HUDEP-2 (cell line): ENCODE data around the gene EML1.
A peak's percentile ranks its signal among the peaks of the same experiment; 100 is the strongest.

Source experiments
- DNase-seq, 76 experiments: peaks; one replicate each; lab custom pipeline; 2025; ENCODE audit not compliant: unreplicated experiment in 76 of 76; lab: John Stamatoyannopoulos, UW

EML1 gene

DNA sequence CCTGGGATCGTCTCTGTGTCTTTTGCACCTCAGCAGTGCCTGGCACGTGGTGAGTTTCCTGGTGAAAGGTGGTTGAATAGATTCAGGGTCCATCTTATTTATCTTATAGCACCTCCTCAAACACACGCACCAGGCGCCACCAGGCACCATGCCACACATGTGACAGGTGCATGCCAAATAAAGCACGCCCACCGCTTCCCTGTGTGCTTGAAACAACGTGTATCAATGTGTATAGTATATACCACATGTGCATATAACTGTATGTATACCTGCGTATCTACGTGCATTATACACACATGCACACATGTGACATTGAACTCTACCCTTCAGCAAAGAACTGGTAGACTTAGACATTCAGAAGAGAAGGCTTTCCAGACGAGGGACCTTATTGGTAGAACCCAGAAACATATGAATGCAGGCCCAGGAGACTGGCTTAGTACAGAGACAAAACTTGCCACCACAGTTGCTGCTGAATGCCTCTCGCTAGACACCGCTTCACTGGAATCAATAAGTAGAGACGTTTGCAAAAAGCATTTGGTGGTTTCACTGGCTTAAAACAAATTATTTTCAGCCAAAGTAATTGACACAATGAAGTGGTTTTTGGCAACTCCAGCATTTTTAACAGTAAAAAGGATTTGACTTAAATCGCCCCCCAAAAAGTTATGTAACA is 10.0 kb downstream of the EML1 start:
- no peak for DNase-seq

DNA sequence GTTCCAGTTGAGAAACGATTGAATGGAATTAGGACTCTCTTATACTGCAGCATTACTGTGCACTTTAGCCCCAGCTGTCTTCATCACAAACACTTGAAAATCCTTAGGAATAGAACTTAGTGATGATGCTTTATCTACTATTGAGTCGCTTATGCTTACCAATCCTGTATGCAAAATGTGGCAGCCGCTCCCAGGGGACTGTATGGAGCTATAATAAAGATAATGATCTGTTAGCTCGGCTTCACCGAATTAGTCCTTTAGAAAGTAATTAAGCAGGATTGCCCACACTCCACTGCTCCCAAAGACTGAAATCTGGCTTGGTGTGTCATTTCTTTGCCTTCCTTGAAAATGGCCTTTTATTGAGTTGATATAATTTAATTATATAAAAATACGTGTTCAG is 10.6 kb downstream of the EML1 start:
- DNase-seq, result no peak

DNA sequence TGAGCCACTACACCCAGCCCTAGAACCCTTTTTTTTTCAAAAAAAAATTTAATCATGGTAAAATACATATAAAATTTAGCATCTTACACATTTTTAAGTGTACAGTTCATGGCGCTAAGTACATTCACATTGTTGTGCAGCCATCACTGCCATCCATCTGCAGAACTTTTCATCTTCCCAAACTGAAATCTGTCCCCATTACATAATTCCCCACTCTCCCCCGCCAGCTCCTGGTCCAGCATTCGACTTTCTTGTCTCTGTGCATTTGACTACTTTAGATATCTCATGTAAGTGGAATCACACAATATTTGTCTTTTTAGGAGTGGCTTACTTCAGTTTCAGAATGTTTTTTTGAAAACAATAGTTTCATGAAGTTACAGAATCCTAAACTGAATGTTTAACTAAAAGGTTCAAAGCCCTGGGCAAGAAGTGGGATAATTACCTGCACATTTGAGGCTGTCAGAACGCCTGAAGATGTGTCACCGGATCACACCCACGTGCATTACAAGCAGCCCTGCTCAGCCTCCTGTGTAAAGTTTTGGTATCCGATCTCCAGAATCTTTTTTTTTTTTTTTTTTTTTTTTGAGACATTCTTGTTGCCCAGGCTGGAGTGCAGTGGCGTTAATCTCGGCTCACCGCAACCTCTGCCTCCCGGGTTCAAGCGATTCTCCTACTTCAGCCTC is 12.7 kb downstream of the EML1 start:
- no peak for DNase-seq

DNA sequence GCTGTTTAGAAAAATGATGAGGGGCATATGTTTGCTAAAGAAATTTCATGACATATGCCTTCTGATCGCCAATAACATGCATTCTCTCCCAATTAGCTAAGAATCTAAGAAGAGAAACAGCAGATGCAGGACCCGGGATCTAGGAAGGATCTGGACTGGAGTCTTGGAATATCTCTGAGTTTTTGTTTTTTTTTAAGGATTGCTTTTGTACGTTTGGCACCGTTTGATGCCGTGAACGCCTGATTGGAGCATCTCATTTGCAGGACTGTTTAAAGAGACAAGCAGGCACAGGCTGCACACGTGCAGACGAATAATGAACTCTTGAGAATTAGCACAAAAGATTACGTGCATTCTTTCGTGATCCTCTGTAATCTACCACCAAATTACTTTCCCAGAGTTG is 13.6 kb downstream of the EML1 start:
- DNase-seq, result no peak

DNA sequence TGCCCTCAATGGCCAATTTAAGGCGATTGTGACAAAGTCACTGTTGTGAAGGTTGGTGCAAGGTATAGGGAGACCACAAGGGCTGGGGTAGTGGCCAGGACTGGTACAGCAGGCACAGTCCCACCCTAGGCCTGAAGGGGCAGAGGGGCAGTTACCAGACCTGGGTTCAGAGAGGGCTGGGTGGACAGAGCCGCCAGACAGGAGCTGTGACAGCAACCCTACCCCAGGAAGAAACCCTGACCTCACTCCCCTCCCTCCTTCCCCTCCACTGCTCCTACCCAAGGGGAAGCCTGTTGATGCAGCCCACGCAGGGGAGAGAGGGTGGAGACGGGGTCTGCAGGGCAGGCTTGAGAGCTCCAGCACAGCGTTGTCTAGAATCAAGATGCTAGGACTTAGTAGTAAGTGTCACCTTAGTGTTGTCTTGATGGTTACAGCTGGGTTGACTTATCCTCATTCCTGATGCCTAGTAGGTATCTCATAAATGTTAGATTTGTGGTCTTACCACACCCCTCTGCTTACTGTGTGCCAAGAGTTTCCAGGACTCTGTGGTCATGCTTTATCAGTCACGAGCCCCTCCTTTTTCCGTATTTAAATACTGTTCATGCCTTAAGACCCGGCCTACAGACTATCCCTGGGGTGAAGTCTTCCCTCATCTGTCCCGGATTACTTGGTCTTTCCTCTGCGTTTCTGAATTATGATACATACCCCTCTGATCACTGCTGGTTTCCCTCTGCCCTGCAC is 14.4 kb downstream of the EML1 start:
- peak in 2 of 76 experiments; percentile 1 to 6 for DNase-seq

DNA sequence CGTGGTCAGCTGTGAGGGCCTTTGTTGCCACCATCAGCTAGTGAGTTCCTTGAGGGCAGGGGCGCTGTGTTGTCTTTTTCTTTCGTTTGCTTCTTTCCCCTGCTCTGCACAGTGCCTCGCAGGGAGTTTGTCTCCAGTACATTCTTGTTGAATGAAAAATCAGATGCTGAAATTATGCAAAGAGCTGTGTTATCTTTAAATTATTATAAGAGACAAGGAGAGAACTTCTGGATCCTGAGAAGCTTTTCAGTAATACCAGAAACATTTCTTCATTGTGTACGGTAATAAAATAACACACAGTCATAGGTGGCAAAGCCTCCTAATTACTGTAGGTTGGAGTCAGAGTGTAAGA is 14.9 kb downstream of the EML1 start:
- no peak for DNase-seq

DNA sequence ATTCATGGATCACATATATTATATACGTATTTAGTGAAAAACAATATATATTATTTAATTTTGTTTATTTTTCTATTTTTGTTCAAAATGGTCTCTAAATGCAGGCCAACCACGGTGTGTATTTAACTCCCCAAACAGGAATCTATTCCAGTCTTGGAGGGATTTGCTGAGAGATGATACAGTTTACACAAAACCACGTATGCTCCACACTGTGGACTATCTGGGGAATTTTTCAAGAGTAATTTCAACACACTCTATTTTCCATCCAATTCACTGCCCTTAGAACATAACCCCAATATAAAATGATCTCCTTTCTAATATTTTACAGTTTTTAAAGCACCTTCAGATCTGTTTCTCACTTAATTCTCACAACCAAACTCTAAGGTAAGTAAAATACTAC is 15.3 kb downstream of the EML1 start:
- no peak for DNase-seq

DNA sequence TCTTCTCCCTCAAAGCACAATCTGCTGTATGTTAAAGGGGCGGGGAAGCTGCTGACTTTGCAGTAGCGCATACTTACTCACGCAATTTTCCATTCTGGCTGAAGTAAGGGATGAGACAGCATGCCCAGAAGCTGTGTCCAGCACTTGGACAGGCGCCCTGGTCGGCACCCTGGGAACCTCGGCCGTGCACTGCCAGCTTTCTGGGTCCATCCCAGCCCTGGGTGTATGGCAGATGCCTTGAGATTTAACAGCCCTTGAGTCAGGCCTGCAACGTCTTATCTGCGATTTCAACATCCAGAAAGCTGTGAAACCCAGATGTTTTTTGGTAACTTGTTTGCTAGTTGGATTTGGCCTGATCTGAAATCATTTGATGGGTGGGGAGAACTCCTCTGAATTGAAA is 16.1 kb downstream of the EML1 start:
- no peak for DNase-seq

DNA sequence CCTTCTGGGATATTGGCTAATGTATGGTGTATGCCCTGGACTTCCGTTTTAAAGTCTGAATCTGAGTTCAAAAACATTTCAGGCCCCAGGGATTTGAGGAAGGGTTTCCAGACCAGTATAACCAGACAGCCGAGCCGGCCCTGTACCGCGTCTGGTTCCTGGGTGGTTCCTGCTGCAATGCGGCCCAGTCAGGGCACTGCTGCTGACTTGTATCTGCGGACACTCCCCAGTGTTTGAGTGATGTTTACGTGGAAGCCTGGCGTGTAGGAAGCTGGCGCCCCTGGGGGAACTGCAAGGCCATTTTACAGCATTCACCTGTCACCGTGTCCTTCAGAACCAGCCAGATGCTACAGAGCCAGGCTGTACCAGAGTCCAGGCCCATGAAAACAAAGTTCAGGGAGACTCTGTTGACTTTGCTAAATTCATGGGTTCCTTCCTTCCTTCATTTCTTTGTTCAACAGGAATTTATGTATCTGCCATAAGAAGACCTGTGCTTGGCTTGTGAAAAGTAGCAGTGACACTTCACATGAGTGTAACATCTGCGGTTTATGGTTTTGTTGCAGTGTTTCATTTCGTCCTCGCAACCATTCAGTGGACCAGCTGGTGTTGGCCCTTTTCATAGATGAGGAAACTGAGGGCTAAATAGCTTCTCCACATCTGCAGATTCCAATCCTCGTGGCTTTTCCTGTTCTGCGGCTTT is 16.8 kb downstream of the EML1 start:
- DNase-seq, result no peak

DNA sequence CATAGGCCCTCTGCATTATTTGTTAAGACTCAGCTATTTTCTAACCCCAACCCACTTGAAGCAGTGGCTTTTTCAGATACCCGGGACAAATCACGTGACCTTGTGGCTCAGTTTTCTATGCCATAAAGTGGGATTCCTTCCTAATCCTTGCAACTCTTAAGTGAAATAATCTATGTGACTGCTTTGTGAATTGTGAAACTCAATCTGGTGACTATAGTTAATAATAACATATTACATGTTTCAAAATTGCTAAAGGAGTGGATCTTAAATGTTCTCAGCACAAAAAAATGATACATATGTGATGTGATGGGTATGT is 17.3 kb downstream of the EML1 start:
- no peak for DNase-seq

DNA sequence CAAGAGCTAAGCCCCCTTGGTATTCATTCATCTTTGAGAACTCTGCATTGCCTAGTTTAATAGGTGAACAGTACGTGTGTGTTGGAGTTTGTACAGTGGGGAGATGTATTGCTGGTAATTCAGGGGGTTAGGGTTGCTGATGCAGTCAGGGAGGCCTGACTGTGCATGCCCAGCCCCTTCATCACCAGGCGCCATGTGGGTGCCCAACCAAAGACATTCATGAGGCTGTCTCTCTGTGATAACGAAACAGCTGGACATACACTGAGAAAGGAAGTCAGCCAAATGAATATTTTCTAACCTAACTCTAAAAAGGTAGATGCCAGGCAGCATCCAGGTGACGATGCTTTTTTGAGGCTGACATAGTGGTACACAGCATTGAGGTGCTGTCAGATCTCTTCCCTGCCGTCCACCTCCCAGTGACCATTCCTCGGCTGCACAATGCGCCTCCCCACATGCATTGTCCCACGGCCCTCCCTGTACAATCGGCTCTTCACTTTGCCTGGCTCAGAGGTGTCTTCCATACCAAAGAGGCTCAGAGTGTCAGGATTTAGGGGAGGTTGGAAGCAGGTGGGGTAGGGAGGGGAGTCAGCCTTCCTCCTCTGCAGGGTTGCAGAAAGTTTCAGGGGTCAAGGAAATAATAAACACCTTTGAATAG is 19.0 kb downstream of the EML1 start:
- DNase-seq, result no peak

DNA sequence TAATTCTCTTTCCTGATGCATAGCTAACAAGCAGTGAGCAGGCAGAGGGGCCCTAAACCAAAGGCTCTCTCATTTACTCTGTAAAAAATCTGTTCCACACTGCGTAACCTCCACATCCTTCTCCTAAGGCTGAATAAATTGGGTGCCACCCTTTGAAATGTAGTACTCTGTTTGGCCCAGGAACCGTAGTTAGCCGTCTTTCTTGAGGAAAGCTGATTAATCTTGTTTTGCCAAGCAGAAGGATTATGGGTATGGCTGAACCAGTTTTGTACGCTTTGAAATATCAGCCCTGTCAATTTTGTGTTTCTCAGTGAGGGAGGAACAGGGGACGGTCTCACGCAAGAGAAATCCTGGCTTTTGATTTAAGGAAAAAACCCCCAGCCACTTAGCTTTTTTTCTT is 19.7 kb downstream of the EML1 start:
- DNase-seq, result no peak

DNA sequence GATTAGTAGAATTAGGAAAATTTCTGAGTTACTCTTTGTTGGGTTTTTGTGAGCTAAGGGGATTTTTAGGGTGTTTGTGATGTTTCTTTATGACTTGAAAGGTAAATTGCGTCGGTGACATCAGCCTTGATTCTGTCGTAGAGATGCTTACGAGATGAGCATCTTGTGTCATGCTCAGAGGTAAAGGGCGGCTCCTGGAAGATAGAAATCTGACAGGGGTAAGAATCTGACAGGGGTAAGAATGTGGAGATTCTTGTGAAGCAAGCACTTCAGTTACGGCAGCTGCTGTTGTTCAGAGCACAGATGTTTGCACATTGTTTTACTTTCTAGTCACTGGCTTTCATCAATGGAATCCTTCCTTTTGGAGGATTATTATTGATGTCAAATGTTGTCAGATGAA is 22.5 kb downstream of the EML1 start:
- DNase-seq, result no peak

DNA sequence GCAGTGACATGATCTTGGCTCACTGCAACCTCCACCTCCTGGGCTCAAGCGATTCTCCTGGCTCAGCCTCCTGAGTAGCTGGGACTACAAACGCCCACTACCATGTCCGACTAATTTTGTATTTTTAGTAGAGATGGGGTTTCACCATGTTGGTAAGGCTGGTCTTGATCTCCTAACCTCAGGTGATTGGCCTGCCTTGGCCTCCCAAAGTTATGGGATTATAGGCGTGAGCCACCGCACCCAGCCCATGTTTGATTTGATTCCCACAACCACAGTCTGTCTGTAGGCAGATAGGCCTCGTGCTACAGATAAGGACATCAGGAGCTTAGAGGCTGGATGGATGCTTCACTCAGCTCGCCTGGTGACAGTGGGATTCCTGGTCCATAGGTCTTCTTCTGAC is 23.0 kb downstream of the EML1 start:
- DNase-seq, result no peak

DNA sequence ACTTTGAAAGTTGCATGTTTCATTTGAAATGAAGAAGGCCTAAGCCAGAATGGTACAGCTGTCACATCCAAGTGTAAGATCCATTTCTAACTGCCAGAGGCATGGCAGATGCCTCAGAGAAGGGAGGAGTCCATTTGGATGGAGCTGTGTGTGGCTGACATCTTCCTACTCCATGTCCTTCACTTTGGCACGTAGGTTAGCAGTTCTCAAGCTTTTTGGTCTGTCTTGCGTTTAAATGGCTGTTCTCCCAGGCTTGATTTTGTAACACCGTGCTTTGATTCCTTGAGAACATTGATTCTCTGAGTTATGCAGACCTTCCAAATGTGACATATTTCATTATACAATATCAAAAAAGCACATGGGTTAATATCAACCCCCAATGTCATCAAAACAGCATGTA is 23.4 kb downstream of the EML1 start:
- DNase-seq, result no peak

DNA sequence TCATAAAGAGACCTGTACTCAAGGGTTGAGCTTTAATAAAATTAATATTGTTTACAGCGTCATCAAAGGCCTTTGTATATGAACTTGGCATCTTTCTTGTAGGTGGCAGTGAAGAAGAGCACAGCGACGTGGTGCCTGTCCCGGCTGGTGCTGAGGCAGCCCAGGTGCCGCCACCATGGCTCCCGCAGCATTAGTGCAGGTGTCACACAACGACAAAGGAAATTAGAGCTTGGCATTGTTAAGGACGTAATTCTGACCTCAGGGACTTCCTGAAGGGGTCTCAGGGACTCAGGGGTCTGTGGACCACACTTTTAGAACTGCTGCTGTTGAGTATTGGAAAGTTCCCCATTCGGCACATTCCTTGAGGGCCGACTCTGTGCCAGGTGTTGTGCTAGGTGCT is 24.1 kb downstream of the EML1 start:
- DNase-seq, result no peak

DNA sequence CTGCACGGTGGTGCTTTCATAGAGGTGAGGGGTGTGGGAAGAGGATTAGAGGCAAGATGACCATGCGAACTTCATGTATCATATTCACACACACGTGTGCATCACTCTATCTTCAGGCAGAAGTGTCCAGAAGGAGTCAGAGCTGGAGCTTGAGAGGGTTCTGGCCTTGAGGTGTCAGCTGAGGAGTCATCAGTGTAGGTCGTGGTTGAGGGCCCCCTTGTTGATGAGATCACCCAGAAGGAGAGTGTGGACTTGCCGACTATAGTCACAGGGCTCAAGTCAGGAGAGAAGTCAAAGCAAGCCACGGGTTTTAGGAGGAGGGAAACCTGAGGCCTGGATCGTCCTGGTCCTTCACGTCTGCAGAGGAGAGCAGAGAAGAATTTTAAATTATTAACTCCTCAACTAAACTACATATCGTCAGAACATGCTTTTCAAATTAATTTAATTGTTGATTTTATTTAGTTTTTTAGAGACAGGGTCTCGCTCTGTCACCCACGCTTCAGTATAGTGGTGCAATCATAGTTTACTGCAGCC is 25.4 kb downstream of the EML1 start:
- DNase-seq, result no peak

DNA sequence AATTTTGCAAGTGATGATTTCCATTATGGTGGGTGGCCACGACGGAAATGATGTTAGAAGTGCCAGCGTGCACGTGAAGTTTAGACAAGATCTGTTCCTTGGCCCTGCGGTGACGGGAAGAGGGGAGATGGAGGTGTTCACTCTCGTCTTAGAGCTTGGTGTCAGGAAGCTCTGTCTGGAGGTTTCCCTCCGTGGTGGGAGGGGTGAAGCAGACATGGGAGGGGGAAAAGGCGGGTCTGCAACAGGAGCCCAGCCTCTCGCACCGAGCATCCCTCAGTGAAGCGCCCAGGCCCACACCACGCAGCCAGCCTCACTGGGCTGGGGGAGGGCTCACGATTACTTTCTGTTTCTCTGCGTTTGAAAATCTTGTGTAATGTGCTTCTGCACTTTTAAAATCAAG is 26.3 kb downstream of the EML1 start:
- no peak for DNase-seq

DNA sequence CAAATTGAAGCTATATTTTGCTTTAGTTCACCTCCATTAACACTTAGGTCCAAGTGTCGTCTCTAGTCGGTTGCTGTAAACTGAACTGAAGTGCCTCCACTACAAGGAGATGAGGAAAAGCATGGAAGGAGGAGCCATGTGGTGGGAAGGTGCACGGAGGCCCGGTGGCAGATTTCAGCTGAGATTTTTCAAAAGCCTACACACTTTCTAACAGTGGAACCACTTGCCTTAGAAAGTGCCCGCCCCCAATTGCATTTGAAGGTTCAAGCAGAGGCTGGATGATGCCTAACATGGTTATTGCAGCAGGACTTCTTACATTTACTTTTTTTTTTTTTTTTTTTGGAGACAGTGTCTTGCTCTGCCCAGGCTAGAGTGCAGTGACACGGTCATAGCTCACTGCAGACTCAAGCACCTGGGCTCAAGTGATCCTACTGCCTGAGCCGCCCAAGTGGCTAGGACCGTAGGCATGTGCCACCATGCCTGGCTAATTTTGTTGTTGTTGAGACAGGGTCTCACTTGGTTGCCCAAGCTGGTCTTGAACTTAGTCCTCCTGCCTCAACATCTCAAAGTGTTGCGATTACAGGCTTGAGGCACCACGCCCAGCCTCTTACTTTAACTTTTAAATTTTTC is 27.6 kb downstream of the EML1 start:
- no peak for DNase-seq
